Stimulated activated CD8-positive, alpha-beta memory T cell treated with anti-CD3 and anti-CD28 coated beads, Interleukin-4, amount 100 ng/mL, for 48 hours (primary cell): ENCODE results near the gene AMN1.
"Not testable (repeated sequence)": the region's sequence is repeated elsewhere in the genome, so short reads cannot be mapped to it uniquely, and the experiment has no call there.

Experiments
- DNase-seq: peaks from one replicate; pipeline ENCODE4 v3.0.0-alpha.2; 2020

Gene AMN1

DNA sequence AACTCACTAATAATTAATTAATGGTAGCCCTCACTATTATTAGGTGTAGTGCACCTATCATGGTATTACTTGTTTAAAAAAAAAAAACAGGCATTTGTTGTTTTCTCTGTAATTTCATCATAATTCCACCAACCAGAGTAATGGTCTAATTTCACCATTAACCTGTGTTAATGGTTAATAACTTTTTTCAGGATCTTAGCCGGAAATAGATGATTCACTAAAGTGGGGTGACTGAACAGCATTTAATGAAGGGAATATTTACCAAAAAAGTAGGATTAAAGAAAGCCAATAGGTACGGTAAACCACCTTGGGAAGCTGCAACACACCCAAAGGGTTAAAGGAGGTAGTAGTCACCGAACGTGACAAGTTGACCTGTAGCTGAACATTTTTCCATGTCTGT is 56.3 kb downstream of the AMN1 start:
- no peak for DNase-seq

DNA sequence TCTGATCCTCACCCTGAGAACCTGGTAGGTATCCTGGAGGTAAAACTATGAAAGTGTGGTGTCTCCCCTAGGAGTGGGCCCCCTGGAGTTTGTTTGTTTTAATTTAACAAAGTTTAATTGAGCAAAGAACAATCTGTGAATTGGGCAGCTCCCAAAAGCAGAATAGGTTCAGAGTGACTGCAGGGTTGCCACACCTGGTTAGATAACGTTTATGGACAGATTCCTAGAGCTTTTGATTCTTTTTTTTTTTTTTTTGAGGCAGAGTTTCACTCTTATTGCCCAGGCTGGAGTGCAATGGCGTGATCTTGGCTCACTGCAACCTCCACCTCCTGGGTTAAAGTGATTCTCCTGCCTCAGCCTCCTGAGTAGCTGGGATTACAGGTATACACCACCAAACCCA is 59.2 kb downstream of the AMN1 start:
- not testable (repeated sequence) for DNase-seq

DNA sequence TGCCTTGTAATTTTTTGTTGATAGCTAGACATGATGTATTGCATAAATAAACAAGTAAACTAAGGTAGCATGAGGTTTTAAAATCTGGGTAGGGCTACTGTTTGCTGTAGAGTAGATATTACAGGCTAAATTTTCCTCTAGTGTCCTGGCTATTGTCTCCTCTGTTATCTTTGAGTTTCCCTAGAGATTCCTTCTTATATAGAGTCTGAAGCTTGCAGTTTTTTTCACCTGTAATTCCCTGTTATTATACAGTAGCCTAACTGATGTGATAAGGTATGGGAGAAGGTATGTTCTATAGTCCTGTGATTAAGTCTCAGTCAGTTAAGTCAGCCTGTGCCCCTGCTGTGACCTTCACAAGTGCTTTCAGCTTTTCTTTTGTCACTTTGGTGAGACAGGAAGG is 59.8 kb downstream of the AMN1 start:
- no peak for DNase-seq

DNA sequence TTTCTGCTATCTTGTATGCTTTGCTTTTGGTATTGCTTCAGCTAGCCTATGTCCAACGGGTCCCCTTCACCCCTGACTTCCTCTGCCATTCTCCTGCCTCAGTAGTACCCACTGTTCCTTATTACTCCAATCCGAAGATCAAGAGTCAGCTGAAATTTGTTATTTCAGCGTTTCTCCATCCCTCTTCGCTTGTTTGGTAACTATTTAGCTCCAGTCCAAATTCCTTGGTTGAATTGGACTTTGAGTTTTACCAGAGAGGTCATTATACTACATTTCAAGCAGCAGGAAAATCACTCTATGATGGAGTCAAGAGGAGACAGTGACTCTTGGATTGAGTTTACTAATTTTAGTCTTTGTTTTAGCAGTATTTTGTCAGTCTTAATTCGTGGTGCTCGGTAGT is 64.8 kb downstream of the AMN1 start:
- DNase-seq: no peak

DNA sequence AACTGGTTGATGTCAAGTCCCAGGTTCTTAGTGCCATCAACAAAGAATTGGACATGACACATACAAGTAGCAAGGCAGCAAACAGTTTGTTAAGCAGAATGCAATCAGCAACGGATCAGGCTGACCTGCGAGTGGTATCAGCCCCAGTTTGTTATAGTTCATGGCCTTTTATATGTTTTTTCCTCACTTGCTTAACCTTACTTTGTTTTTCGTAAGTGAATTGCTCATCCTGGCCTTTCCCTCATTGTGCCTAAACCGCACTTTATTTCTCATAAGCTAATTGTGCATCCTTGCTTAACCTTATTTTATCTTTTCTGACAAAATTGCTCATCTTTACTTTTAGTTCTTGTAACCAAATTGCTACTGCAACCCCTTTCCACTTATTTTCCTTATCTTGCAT is 65.2 kb downstream of the AMN1 start:
- DNase-seq: no peak

DNA sequence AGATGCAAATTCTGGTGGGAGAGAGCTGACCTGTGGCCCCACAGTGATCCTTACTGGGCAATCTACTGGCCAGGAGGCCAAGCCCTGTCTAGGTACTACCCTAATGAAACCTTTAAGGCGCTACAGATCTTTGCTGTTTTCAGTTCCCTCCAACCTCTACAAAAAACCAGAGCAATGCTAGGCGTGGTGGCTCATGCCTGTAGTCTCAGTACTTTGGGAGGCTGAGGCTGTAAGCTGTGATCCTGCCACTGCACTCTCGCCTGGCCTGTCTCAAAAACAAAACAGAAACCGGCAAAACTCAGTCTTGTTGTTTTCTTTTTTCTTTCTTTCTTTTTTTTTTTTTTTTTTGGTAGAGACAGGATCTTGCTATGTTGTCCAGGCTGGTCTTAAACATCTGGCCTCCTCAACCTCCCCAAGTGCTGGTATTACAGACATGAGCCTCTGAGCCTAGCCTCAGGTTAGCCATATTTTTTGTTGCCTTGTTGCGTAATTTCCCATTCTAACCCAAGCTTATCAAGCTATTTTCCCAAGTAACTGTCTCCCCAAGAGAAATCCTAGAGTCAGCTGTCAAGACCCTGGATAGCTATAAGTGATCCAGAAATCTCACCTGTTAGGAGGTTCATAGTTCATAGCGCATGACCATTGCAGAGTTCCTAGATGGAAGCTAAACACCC is 66.5 kb downstream of the AMN1 start:
- DNase-seq: no peak

DNA sequence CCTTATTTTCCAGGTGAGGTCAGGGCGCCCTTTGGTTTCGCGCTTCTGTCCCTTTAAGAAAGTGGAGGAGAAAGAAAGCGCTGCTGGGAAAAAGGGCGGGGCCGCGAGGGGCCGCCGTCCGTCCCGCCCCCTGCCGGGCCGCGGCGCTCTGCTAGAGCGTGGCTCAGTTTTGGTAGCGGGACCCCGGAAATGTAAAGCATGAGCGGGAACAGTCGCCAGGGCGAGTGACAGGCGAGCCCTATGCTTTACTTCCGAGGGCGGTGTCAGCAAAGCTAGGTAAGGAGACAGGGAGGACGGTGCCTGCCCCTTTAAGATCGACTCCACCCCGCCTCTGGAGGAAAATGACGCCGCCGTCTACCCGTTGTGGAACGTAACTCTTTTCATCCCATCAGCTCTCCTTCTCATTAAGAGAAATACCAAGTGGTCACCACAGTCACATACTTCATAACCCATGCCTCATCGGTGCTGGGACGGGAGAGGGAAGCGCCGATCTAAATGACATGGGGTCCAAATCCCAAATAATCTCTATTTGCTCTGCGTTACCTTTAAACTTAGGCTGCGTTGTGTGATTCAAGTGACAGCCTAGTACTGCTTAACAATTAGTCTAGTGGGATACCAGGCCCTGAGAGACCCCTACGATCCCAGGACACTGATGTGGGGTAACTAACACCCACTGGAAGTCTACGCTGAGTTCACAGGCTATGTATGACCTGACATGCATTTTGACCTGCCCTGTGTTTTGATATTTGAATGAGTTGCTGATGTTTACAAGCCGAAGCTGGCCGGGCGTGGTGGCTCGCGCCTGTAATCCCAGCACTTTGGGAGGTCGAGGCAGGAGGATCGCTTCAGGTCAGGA is 69.5 kb downstream of the AMN1 start, which contains the start of gene ETFBKMT:
Gene ETFBKMT (plus strand): TSS at position 602 of the 856 bp plus-strand sequence. CDS start 2,266 bp downstream, outside the sequence.
- peak; percentile 92 for DNase-seq

DNA sequence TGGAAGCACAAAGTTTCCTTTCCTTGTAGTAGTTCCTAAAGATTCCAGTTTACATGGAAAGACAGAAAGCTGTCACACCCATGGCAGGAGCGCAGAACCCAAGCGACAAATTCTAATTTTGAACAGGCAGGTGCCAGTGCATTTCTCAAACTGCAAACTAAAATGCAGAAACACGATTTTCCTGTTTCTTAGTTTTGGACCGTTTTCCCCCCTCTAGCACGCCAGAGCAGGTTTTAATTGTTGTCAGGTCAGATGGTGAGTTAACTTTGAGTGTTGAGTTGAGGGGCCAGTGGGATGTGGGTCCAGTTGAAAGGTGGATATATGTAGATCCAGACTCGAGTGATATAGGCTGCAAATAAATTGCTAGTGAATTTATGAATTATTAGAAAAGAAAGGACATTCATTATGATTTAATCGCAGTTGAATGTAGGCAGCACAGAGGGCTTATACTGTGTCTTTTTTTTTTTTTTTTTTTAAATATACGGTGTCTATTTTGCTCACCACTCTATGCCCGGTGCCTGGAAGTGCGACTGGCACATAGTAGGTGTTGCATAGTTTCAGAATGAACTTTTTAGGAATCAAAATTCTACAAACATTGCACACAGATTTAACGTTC is 70.2 kb downstream of the AMN1 start:
- no peak for DNase-seq

DNA sequence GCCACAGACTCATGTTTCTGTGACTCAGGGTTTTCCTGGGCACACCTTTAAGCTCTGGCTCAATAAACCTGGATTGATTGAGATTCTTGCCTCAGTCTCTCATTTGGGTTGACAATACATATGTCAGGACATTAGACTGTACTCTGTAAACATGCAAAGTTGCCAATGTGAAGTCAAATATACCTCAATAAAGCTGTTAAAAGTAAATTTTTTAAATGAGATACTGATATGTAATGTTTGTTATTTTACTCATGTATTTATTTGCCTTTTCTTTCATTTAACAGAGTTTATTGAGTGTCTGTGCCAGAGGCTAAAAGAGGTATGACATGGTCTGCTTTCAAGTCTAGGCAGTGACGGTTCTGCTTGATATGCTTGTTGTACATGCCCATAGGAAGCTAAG is 73.0 kb downstream of the AMN1 start:
- no peak for DNase-seq

DNA sequence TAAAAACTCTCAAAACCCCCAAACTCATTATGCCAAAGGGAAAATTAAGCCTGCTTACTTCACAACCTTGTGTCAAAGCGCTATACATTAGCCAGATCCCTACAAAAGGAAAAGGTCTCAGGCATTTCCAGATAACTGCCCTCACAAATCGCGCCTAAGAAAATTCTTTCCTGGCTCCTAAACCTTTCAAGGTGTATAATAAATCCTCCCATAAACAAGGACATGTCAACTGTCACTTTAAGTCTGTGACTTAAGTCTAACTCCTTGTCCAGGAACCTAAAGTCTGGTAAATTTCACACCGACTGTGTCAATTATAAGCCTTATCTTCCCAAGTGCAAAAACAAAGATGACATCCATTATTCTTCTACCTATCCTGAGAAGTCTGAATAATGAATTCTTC is 73.6 kb downstream of the AMN1 start:
- DNase-seq: no peak

DNA sequence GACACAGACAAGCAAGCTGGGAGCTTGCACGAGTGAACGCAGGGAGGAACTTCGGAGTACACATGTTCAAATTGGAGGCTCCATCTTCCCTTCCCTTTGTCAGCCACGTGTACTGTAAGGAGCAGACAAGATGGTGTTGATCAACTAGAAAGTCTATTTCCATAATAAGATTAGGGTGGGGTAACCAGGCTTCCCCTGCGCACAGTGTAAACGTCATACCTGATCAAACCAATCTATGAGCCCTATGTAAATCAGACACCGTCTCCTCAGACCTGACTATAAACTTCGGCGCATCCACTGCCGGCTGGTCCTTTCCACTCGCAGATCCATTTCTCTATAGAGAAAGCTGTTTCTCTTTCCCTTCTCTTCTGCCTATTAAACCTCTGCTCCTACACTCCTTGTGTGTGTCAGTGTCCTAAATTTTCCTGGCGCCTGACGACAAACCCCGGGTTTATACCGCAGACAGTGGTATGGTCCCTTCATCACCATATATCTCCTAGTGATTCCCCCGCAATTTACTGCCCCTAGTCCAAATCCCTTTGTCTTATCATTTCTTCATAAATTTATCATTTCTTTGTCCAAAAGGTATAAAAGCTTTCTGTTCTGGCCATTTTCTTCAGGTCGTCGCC is 76.8 kb downstream of the AMN1 start:
- no peak for DNase-seq

DNA sequence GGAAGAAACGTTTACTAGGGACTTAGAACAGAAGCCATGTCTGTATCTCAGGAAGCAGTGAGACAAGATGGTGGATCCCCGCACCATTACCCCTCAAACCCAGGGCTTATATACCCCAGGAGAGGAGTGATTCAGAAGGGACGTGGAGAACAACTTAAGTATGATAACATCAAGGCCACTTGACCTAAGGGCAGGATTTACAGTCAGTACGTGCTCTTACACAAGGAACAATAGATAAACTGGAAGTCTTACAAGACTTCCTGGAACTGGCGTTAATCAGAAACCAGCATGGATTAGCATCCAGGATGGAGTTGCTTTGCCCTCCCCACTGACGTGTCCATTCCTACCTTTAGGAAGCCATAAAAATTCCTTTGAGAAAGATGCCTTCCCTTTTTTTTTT is 77.9 kb downstream of the AMN1 start:
- DNase-seq: no peak

DNA sequence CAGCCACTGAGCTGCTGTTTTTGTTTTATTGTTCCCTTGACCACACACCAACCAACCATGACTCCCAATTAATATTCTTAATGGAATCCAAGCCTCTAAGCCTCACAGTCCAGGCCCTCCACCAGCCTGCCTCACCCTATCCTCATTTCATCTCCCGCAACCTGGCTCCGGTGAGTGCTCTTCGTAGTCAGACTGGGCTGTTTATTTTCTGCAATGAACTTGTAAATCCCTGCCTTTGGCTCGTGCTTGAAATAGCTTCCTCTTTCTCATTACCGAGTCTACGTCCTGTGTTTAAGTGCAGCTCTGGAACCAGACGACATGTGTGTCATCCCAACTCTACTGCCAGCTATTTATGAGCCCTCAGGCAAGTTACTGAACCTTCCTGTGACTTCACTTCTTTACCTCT is 81.7 kb downstream of the AMN1 start:
- no peak for DNase-seq

DNA sequence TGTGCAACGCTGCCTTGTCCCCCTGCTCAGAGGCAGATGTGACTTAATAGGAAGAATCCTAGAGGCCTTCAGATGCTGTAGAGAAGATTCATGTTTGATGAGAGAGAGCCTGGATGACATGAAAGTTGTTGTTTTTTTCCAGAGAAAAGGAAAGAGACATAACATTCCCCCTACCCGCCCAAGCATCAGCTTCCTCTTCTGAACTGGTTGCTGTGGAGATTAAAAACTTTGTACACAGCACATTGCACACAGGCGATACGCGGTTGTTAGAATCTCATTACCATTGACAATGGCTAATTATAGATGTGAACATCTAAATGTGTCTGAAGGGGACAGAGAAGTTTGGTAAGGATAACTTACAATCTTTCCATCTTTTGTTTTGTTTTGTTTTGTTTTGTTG is 82.9 kb downstream of the AMN1 start:
- no peak for DNase-seq

DNA sequence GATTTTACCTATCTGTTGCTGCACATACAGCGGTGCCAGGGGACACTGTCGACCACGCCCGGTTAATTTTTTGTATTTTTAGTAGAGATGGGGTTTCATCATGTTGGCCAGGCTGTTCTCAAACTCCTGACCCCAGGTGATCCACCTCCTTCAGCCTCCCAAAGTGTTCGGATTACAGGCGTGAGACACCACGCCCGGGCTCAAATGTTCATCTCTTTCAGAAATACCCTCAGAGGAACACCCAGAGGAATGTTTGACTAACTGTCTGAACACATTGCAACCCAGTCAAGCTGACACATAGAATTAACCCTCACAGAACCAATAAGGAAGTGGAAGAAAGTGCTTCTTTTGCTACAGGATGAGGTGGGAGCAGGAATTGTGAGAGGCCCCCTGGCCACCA is 84.3 kb downstream of the AMN1 start:
- no peak for DNase-seq

DNA sequence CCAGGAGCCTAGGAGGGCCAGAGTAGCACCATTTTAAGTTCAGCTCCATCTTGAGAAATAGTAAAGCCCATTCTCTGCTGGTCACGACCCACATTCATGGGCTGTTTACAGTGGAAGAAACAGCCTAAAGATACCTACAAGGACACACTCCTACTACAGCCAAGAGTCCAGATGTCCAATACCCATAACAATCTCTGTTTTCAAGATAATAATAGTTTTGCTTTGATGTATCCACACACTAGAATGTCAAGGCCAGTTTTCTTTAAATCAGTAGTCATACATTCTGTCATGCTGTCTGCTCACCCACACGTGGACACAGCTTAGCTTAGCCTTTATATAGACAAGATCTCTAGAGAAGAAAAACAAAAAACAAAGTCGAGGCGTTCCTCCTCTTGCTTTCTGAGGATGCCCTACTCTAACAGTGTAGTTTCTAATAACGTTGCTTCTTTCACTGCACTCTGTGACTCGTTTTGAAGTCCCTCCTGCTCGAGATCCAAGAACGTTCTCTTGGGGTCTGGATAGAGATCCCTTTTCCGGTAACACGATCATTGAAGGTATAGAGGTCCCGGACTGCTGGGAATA is 87.2 kb downstream of the AMN1 start:
- DNase-seq: no peak

DNA sequence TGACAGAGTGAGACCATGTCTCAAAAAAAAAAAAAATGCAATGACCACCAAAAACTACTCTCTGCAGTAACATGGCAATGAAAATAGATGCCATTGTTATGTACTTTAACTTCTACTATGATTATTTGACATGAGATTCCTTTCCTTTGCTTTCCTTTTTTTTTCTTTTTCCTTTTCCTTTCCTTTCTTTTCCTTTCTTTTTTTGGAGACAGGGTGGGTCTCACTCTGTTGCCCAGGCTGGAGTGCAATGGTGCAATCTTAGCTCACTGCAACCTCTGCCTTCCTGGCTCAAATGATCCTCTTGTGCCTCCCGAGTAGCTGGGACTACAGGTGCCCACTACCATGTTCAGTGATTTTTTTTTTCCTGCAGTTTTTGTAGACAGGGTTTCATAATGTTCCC is 94.2 kb downstream of the AMN1 start:
- no peak for DNase-seq

DNA sequence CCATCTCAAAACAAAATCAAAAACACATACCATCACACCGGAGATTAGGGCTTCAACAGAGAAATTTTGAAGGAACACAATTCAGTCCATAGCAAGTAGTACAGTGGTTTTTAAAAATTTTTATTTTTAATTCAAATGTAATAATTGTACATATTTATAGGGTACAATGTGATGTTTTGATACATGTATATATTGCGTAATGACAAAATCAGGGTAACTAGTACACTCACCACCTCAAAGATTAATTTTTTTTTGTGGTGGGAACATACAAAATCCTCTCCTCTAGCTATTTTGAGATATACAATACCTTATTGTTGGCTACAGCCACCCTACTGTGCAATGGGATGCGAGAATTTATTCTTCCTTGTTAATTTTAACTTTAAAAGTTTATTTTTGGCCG is 95.4 kb downstream of the AMN1 start:
- DNase-seq: no peak

DNA sequence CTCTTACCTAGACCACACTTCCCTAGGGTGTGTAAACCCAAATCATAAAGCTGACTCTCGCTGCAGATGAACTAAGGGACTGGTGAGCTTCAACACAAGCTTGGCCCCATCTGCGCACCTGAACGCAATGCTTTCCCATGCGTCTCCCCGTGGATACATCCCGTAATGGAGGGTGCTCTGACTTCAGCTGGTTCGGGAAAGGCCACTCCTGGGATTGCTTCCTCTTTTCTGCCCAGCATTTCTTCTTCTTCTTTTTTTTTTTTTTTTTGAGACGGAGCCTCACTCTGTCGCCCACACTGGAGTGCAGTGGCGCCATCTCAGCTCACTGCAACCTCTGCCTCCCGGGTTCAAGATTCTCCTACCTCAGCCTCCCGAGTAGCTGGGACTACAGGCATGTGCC is 97.0 kb downstream of the AMN1 start:
- DNase-seq: no peak

DNA sequence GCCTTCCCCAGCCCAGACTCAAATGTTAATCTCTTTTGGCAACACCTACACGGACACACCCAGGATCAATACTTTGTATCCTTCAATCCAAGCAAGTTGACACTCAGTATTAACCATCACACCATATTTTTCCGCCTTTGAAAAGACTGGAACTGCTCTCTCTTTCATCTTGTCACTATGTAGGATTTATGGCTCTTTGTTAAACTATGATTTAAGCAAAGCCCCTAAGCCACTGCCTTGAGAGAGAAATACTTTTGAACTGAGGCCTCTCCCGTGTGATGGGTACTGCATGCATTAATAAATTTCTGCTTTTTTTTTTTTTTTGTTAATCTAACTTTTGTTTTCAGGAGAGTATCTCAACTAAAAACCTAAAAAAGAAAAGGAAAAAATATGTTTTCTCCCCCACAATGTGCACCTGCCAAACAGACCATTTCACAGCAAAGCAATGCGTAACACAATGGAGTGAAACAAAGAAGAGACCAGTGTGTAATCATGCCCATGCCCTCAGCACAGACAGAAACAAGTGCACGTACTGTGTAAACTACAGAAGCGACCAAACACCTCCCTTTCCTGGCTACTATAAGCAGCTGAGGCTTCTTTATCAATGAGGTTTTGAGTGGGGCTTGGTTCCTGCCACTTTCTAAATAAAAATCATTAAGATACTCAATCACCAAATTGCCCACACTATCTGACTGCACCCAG is 97.6 kb downstream of the AMN1 start:
- DNase-seq: no peak

DNA sequence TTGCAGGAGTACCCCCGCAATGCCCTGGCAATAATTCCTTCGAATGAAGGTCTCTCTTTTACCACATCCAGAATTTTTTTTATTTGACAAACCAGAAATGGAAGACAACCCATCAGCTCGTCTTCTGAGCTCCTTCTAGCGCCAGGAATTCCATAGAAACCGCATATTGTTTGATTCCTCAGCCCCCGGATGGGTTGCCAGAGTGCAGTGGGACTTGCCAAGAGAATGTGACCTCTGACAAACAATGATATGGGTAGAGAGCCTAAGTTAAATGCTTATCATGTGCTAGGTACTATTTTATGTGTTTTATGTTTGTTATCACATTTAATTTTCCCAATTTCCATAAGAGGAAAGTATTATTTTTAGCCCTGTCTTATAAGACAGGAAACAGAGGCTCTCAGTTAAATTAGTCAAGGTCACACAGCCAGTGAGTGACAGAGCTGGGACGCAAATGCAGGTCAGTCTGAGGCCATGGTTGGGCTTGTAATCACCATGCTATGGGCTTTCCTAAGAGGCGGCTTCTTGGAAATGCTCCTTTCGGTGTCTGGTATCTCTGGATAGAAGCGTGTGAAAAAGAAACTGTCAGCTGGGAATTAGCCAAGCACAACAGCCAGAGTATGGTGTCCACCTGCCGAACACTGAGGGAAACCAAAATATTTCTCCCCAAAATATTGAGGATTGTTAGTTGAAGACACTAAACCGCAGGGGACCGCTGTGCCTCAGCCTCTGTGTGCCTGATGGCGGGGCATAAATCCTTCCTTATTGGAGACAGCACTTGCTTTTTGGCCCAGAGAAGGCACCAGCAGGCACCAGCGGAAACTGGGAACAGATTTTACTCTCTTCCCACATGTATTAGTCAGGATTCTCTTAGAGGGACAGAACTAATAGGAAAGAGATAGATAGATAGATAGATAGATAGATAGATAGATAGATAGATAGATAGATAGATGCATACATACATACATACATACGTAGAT is 98.8 kb downstream of the AMN1 start:
- DNase-seq: no peak
